VCaP (cell line): ENCODE data around the gene SEZ6L.
A peak's percentile ranks its signal among the peaks of the same experiment; 100 is the strongest.
"Not testable (repeated sequence)": the region's sequence is repeated elsewhere in the genome, so short reads cannot be mapped to it uniquely, and the experiment has no call there.

Experiments
- H3K27ac ChIP-seq: fragments of 450-650 bp; 2 replicates; pipeline ENCODE4 v1.5.1; 2017
- TF ChIP-seq, protein P1 (sequence below): fragments of 450-650 bp; conservative IDR thresholded peaks from 2 replicates; pipeline ENCODE4 v1.5.1; 2017; ENCODE audit warnings: mild to moderate bottlenecking, moderate library complexity

Gene SEZ6L

DNA sequence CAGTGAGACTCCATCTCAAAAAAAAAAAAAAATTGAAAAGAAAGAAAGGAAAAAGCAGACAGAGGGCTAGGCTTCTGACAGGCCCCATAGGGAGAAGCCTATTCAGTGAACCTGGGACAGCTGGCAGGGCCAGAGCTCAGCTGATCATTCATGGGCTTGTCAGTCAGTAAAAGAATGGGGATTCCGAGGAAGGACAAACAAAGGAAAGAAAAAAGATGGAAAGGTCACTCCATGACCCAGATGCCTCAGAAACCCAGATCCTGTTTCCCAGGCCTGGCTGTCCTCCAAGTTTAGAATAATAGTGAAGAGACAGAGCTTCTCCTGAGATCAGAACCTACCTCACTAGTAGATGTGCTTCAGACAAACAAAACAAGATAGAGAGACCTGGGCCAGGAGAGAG lies 225.5 kb downstream of the SEZ6L start:
- TF ChIP-seq, protein P1, sequence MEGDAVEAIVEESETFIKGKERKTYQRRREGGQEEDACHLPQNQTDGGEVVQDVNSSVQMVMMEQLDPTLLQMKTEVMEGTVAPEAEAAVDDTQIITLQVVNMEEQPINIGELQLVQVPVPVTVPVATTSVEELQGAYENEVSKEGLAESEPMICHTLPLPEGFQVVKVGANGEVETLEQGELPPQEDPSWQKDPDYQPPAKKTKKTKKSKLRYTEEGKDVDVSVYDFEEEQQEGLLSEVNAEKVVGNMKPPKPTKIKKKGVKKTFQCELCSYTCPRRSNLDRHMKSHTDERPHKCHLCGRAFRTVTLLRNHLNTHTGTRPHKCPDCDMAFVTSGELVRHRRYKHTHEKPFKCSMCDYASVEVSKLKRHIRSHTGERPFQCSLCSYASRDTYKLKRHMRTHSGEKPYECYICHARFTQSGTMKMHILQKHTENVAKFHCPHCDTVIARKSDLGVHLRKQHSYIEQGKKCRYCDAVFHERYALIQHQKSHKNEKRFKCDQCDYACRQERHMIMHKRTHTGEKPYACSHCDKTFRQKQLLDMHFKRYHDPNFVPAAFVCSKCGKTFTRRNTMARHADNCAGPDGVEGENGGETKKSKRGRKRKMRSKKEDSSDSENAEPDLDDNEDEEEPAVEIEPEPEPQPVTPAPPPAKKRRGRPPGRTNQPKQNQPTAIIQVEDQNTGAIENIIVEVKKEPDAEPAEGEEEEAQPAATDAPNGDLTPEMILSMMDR: no peak

DNA sequence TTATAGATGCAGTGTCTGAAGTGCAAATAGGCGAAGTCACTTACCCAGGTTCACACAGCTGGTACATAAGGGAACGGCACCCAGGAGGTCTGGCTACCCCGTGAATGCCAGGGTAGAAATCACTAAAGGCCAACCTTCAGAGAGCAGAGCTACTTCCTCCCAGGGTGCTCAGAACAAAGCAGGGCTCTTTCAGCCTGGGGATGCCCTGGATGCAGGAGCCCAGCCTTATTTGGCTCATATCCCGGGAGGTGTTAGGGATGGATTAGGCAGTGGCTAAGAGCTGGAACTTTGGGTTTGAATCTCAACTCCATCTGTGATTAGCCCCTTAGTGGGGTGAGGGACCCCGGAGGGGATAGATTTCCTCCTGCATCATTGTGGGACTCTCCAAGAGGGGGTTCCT lies 226.7 kb downstream of the SEZ6L start:
- TF ChIP-seq, protein P1: no peak
- H3K27ac ChIP-seq: no peak overlapping the region

More for the DNA sequence above, 225.5 kb downstream of the SEZ6L start:
- H3K27ac ChIP-seq: no peak overlapping the region

DNA sequence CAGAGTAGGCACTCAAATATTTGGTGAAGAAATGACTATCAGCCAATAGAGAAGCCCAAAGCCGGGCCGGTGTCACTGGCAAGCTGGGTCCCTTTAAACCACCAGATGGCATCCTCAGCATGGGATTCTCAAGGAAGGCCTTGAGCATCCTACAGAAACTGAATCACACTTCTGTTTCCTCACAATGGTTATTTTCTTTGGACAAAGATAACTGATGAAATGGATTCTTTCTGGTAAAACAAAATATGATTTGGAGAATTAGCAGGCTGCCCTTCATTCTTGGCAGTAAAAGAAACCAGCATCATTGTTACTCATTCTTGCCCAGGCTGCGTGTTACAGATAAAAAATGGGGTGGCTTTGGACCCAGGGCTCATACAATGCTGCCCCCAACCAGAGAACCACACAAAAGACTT lies 229.5 kb downstream of the SEZ6L start:
- no peak overlapping the region for H3K27ac ChIP-seq
- TF ChIP-seq, protein P1: peak; percentile 86

DNA sequence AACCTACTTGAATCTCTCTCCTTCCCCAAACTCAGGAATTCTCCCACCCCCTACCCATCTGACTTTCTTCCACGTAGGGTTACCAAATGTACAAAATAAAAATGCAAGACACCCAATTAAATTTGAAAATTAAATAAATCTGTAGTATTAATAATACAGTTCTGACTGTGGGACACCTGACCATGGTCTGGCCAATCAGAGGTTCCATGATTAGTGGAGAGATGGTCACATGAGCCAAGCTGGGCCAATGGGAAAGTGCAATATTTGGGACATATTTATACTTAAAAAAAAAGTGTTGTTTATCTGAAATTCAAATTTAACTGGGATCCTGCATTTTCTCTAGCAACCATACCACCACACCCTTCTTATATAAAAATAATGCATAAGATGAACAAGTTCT lies 230.0 kb downstream of the SEZ6L start:
- no peak overlapping the region for H3K27ac ChIP-seq
- TF ChIP-seq, protein P1: no peak

DNA sequence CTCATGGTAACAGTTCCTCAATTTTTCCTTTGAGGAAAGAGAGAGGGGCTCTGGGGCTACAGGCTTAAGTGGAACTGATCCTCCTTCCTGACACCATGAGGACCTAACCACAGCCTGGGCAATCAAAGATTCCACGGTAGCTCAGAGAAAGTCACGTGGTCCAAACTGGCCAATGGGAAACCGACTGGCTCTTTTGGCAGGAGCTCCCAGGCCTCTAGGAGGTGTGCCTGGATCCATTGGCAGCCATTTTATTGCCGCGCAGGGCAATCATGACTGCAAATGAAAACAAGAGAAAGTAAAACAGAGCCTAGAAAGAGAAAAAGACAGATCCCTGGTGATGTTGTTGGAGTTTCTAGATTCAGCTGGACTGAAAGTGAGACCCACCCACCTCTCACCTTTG lies 232.5 kb downstream of the SEZ6L start:
- H3K27ac ChIP-seq: no peak overlapping the region
- TF ChIP-seq, protein P1: no peak

DNA sequence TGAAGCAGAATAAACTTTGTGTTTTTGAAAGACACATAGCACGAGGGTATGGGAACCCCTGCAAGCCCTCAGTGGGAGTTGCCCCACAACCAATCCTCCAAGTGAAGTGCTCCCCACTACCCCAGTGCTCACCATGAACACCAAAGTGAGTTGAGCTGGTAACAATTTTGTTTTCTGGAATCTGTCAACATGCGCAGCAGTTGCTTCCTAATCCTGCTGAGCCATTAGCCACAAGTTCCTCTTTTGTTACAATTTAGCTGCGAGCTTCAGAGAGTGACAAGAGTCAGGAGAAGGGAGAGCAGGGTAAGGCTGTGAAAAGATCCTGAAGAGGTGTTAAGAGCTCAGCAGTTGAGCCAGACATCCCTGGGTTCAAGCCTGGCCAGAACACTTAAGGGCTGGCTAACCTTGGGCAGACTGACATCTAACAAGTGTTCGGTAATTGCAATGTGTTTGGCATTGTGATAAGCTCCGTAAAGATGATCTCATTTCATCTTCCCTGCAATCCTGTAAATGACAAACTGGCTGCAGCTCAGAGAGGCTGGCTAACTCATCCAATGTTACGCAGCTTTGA lies 235.7 kb downstream of the SEZ6L start:
- TF ChIP-seq, protein P1: no peak
- H3K27ac ChIP-seq: no peak overlapping the region

DNA sequence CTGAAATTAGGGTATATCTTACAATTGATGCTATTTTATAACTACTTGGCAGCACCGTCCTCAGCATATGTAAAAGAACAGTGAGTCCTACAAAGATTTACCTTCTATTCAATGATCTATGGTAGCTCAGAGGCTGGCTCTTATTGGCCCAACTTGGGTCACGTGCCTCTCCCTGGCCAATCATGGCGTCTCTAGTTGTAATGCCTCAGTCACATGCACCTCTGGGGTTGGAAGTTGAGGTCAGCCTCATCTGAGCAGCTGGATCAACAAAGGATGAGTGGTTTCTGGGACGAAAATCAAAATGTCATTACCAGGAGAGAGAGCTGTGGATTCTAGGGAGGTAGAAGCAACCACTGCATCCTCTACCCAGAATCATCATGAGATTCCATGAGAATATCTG lies 236.9 kb downstream of the SEZ6L start:
- no peak overlapping the region for H3K27ac ChIP-seq
- TF ChIP-seq, protein P1: no peak

DNA sequence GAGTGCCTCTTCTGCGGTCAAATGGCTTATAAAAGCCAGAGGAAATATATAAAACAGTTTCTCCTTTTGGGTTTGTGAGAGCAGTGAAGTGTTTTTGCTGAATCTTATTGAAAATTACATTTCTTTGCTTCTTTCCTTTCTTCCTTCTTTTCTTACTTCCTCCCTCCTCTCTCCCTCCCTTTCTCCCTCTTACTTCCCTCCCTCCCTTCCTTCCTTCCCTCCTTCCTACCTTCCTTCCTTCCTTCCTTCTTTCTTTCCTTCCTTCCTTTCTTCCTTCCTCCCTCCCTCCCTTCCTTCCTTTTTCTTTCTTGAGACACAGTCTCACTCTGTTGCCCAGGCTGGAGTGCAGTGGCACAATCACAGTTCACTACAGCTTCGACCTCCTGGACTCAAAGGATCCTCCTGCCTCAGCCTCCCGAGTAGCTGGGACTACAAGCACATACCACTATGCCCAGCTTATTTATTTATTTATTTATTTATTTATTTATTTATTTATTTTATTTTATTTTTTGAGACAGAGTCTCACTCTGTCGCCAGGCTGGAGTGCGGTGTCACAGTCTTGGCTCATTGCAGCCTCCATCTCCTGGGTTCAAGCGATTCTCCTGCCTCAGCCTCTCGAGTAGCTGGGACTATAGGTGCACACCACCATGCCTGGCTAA lies 239.4 kb downstream of the SEZ6L start:
- not testable (repeated sequence) for H3K27ac ChIP-seq
